Ureter (tissue), 1 donor: Measurements from ENCODE around the gene CYSRT1. TPM values are rescaled to one million over a fixed set of nuclear protein-coding genes. Genes with fewer than 3 reads are reported as not detected.
"Not testable (repeated sequence)": the region's sequence is repeated elsewhere in the genome, so short reads cannot be mapped to it uniquely, and the experiment has no call there.

ENCODE experiments used
- DNase-seq: peaks from one replicate; pipeline ENCODE4 v3.0.0-alpha.2; 2020; ENCODE audit warnings: low spot score
- total RNA-seq: library from RNA; stranded (reverse); gene quantifications from one replicate; pipeline ENCODE4 v1.2.4, GENCODE V29; 2023
- donor health status: DM: yes; HTN: yes; CAD: no.

The CYSRT1 gene
- total RNA-seq, 1 donor from 2014 or later, result 1.9 TPM

- DNase-seq, result no peak
These were observed 12.0 kb downstream of the CYSRT1 start for GRCh38 chr9:137236936-137237421.

GRCh38 chr9:137237759-137238726, 13.1 kb downstream of the CYSRT1 start:
- no peak for DNase-seq

- DNase-seq, result not testable (repeated sequence)
These were observed 14.7 kb downstream of the CYSRT1 start for GRCh38 chr9:137239541-137240200.

- no peak for DNase-seq
These were observed 15.4 kb downstream of the CYSRT1 start for GRCh38 chr9:137240318-137240840.

GRCh38 chr9:137240841-137241489, 16.0 kb downstream of the CYSRT1 start, which contains the start of gene TUBB4B:
Gene TUBB4B, plus strand, starts transcription at chr9:137241287. Its CDS starts 74 bp downstream, at chr9:137241361.
- DNase-seq, result peak; percentile 100

- DNase-seq, result no peak
These were observed 16.7 kb downstream of the CYSRT1 start for GRCh38 chr9:137241490-137242268.

GRCh38 chr9:137242269-137243203, 17.6 kb downstream of the CYSRT1 start:
- no peak for DNase-seq

- not testable (repeated sequence) for DNase-seq
These were observed 18.3 kb downstream of the CYSRT1 start for GRCh38 chr9:137243266-137243625.

GRCh38 chr9:137243626-137244485, 18.9 kb downstream of the CYSRT1 start:
- DNase-seq, result no peak

GRCh38 chr9:137244486-137245449, 19.8 kb downstream of the CYSRT1 start:
- DNase-seq, result no peak

- no peak for DNase-seq
These were observed 20.8 kb downstream of the CYSRT1 start for GRCh38 chr9:137245450-137246421.

GRCh38 chr9:137247135-137247915, 22.4 kb downstream of the CYSRT1 start:
- no peak for DNase-seq

GRCh38 chr9:137247916-137248175, 22.9 kb downstream of the CYSRT1 start:
- DNase-seq, result no peak

- DNase-seq, result no peak
These were observed 25.6 kb downstream of the CYSRT1 start for GRCh38 chr9:137250329-137251193.

- no peak for DNase-seq
These were observed 26.2 kb downstream of the CYSRT1 start, which contains the start of gene STPG3 for GRCh38 chr9:137251194-137251461. Gene STPG3, plus strand, starts transcription at chr9:137251286. Its CDS starts 1 bp downstream, at chr9:137251287.
